A549 (cell line): ENCODE measurements around the gene MAZ. TPM values are rescaled to one million over a fixed set of nuclear protein-coding genes. Genes with fewer than 3 reads are reported as not detected.

Experiments
- ATAC-seq, 2 experiments: fragments of 200-7000 bp in 1 of 2; fragments of >200 bp in 1 of 2; cut with Nextera tagmentation in 1 of 2; cut with Tn5 transposase in 1 of 2; 3 replicates each; pipeline versions ENCODE4 v1.8.0 to v1.9.1; 2018 to 2020; ENCODE audit warnings: mild to moderate bottlenecking in 1 of 2, moderate library complexity in 1 of 2
- CTCF ChIA-PET: fragments of 300-600 bp; sonication (Branson Sonifier 250); formaldehyde crosslinking; extraction: SDS; loops from one replicate; lab custom pipeline; 2021; ENCODE audit warnings: antibody characterized with exemption, inconsistent platforms; lab: Yijun Ruan, JAX
- POLR2A ChIA-PET: fragments of 350-600 bp; formaldehyde crosslinking; extraction: SDS; loops from one replicate; lab custom pipeline; 2021; ENCODE audit warnings: antibody characterized with exemption, inconsistent platforms; lab: Yijun Ruan, JAX
- DNase-seq, 2 experiments: peaks; one replicate each; pipeline versions ENCODE4 v3.0.0 to v3.0.0-alpha.2; 2011 to 2016; ENCODE audit warnings: low read depth in 1 of 2, low spot score in 1 of 2
- FAIRE-seq: peaks from 2 replicates; lab custom pipeline; 2011; peaks lifted over from hg19 to GRCh38; lab: Jason Lieb, UNC
- H3K27ac ChIP-seq, 2 experiments: fragments of >200 bp; sonication (Bioruptor Twin); formaldehyde crosslinking; 3 replicates each; pipeline ENCODE4 v1.5.1; 2016 to 2017
- H3K4me1 ChIP-seq: fragments of >200 bp; sonication (Bioruptor Twin); formaldehyde crosslinking; 3 replicates; pipeline ENCODE4 v1.6.1; 2016
- H3K4me2 ChIP-seq: fragments of >200 bp; sonication (Bioruptor Twin); formaldehyde crosslinking; 3 replicates; pipeline ENCODE4 v1.6.1; 2016
- H3K4me3 ChIP-seq: fragments of >200 bp; sonication (Bioruptor Twin); formaldehyde crosslinking; 3 replicates; pipeline ENCODE4 v1.5.1; 2016
- H3K9me3 ChIP-seq: fragments of >200 bp; sonication (Bioruptor Twin); formaldehyde crosslinking; 3 replicates; pipeline ENCODE4 v1.6.1; 2016
- BCL3 ChIP-seq: fragments of >200 bp; sonication (Bioruptor Twin); formaldehyde crosslinking; IDR thresholded peaks from 3 replicates; pipeline ENCODE4 v1.6.1; 2016
- CBX2 ChIP-seq: fragments of 200-600 bp; sonication (generic); IDR thresholded peaks from 2 replicates; pipeline ENCODE4 v1.6.1; 2016; ENCODE audit warnings: low read depth, mild to moderate bottlenecking, borderline replicate concordance
- CHD4 ChIP-seq: fragments of 200-600 bp; sonication (generic); IDR thresholded peaks from 2 replicates; pipeline ENCODE4 v1.6.1; 2016; ENCODE audit warnings: antibody characterized with exemption, mild to moderate bottlenecking, borderline replicate concordance
- E2F6 ChIP-seq: IDR thresholded peaks from 2 replicates; pipeline ENCODE4 v1.6.1; 2012; ENCODE audit warnings: low read depth, borderline replicate concordance
- EP300 ChIP-seq, 2 experiments: fragments of >200 bp; sonication (Bioruptor Twin); formaldehyde crosslinking; IDR thresholded peaks; 2 replicates in 1 of 2; 3 replicates in 1 of 2; pipeline ENCODE4 v1.6.1; 2016 to 2017
- FOSB ChIP-seq: fragments of 250-450 bp; sonication (Bioruptor Pico); IDR thresholded peaks from 2 replicates; pipeline ENCODE4 v1.5.0; 2020; ENCODE audit warnings: mild to moderate bottlenecking, moderate library complexity
- HEYL ChIP-seq: fragments of 250-450 bp; sonication (Bioruptor Pico); IDR thresholded peaks from 2 replicates; pipeline ENCODE4 v1.8.0; 2021; ENCODE audit warnings: mild to moderate bottlenecking, moderate library complexity
- HMGXB4 ChIP-seq: fragments of 250-450 bp; sonication (Bioruptor Pico); IDR thresholded peaks from 2 replicates; pipeline ENCODE4 v1.5.0; 2021; ENCODE audit warnings: mild to moderate bottlenecking, moderate library complexity, borderline replicate concordance
- HOXB5 ChIP-seq: fragments of 250-450 bp; sonication (Bioruptor Pico); IDR thresholded peaks from 2 replicates; pipeline ENCODE4 v1.5.0; 2020; ENCODE audit warnings: mild to moderate bottlenecking, moderate library complexity
- JUN ChIP-seq, 2 experiments: fragments of >200 bp; sonication (Bioruptor Twin); formaldehyde crosslinking; IDR thresholded peaks; 2 replicates in 1 of 2; 3 replicates in 1 of 2; pipeline ENCODE4 v1.6.1; 2016 to 2017
- JUNB ChIP-seq: fragments of >200 bp; sonication (Bioruptor Twin); formaldehyde crosslinking; IDR thresholded peaks from 2 replicates; pipeline ENCODE4 v1.6.1; 2016
- KDM1A ChIP-seq: fragments of 200-600 bp; sonication (generic); IDR thresholded peaks from 2 replicates; pipeline ENCODE4 v1.6.1; 2016; ENCODE audit warnings: low read depth, mild to moderate bottlenecking
- KDM5A ChIP-seq: fragments of 200-600 bp; sonication (generic); IDR thresholded peaks from 2 replicates; pipeline ENCODE4 v1.6.1; 2016; ENCODE audit warnings: antibody characterized with exemption, mild to moderate bottlenecking
- MAX ChIP-seq: IDR thresholded peaks from 2 replicates; pipeline ENCODE4 v1.6.1; 2012
- MAZ ChIP-seq: fragments of 150-350 bp; IDR thresholded peaks from 2 replicates; pipeline ENCODE4 v1.6.1; 2014; ENCODE audit warnings: antibody characterized with exemption, low read depth, low read length, borderline replicate concordance
- PBX3 ChIP-seq: IDR thresholded peaks from 2 replicates; pipeline ENCODE4 v1.6.1; 2012
- PHF8 ChIP-seq: fragments of 200-600 bp; sonication (generic); IDR thresholded peaks from 2 replicates; pipeline ENCODE4 v1.6.1; 2016; ENCODE audit warnings: low read depth, mild to moderate bottlenecking, antibody characterized with exemption, moderate library complexity, borderline replicate concordance
- POLR2A ChIP-seq: IDR thresholded peaks from 2 replicates; pipeline ENCODE4 v1.6.1; 2012; ENCODE audit warnings: mild to moderate bottlenecking, low read length
- POLR2AphosphoS2 ChIP-seq: conservative IDR thresholded peaks from 2 replicates; pipeline ENCODE4 v1.6.1; 2012; ENCODE audit warnings: low read length, improper control_type of control experiment, inconsistent platforms
- RARB ChIP-seq: fragments of 250-450 bp; sonication (Bioruptor Pico); IDR thresholded peaks from 2 replicates; pipeline ENCODE4 v1.8.0; 2021; ENCODE audit warnings: mild to moderate bottlenecking, moderate library complexity
- RFX5 ChIP-seq: fragments of 450-650 bp; IDR thresholded peaks from 2 replicates; pipeline ENCODE4 v1.7.1; 2014; ENCODE audit warnings: antibody characterized with exemption, mild to moderate bottlenecking, moderate library complexity
- SMC3 ChIP-seq: fragments of >200 bp; sonication (Bioruptor Twin); formaldehyde crosslinking; IDR thresholded peaks from 3 replicates; pipeline ENCODE4 v1.6.1; 2018; ENCODE audit warnings: inconsistent platforms
- SREBF2 ChIP-seq: fragments of 450-650 bp; IDR thresholded peaks from 2 replicates; pipeline ENCODE4 v1.6.1; 2014; ENCODE audit warnings: mild to moderate bottlenecking, moderate library complexity
- TFCP2L1 ChIP-seq: fragments of 250-450 bp; sonication (Bioruptor Pico); IDR thresholded peaks from 2 replicates; pipeline ENCODE4 v1.5.0; 2021; ENCODE audit warnings: mild to moderate bottlenecking
- TP53 ChIP-seq: fragments of 250-450 bp; sonication (Bioruptor Pico); IDR thresholded peaks from 2 replicates; pipeline ENCODE4 v1.5.0; 2021; ENCODE audit warnings: mild to moderate bottlenecking, moderate library complexity
- USF2 ChIP-seq: fragments of 450-650 bp; IDR thresholded peaks from 2 replicates; pipeline ENCODE4 v1.6.1; 2014; ENCODE audit warnings: antibody characterized with exemption
- ZC3H11A ChIP-seq: fragments of 450-650 bp; IDR thresholded peaks from 2 replicates; pipeline ENCODE4 v1.6.1; 2014; ENCODE audit warnings: antibody characterized with exemption, mild to moderate bottlenecking
- WGBS: methylation state at CpG from one replicate; pipeline ENCODE4 v1.1.6; 2017; ENCODE audit errors: missing lambda C conversion rate; 5-methylcytosine and 5-hydroxymethylcytosine counted together
- polyA plus RNA-seq, 4 experiments: library from polyadenylated mRNA; depleted of rRNA in 3 of 4; stranded (reverse); fragments of >200 nt; fragmentation: RNase III in 1 of 4; extraction: RNeasy Plus Mini Kit Qiagen cat#74134 plus additional on column Dnase treatment in 1 of 4; gene quantifications; 2 replicates in 3 of 4; 3 replicates in 1 of 4; pipeline ENCODE4 v1.2.3, GENCODE V29; 2011 to 2017

Gene MAZ
- polyA plus RNA-seq, 2 of the 4 experiments (the other 2 are of a cell fraction), result 79.6 to 231 TPM

GRCh38 chr16:29809850-29810698 is 3.7 kb downstream of the MAZ start (continued):
- no peak for TF ChIP-seq PHF8
- no peak for TF ChIP-seq POLR2AphosphoS2
- TF ChIP-seq EP300 (IDR thresholded peaks at IDR 0.05), result no peak
- no peak for TF ChIP-seq CHD4
- TF ChIP-seq, all 56 proteins: peak for 0

GRCh38 chr16:29810699-29811169 is 4.4 kb downstream of the MAZ start:
- no peak for FAIRE-seq
- H3K9me3 ChIP-seq, result no peaks in the 10 kb centered on the region
- DNase-seq, result no peak
- POLR2A ChIA-PET, result interaction anchor here (0.6 kb wide), 1 partner anchor 106 kb away, joined by 3 read pairs; no protein-coding TSS in a partner anchor
- TF ChIP-seq CHD4 (no peak), ZC3H11A (no peak), HEYL (CRISPR knock-in tag) (no peak), JUNB (no peak), KDM1A (no peak), EP300 (IDR thresholded peaks at IDR 0.05) (no peak), CBX2 (no peak)
- H3K27ac ChIP-seq, result peak overlapping the region in 1 of 2 experiments; percentile 98; a peak in 4 of 6 replicates
- ATAC-seq, result no peak
- H3K4me3 ChIP-seq, result no peak overlapping the region
- 23% methylated on average over 9 of the region's 9 CpGs for WGBS
- CTCF ChIA-PET, result interaction anchor here (1.0 to 24.4 kb wide), 3 partner anchors 8 to 34 kb away, joined by 3 to 568 read pairs (median 3); partner anchors contain the start of gene MVP
- H3K4me1 ChIP-seq, result peaks cover 47% of the 10 kb centered on the region
- peak overlapping the region; percentile 94 for H3K4me2 ChIP-seq

- H3K4me1 ChIP-seq, result peaks cover 47% of the 10 kb centered on the region
- WGBS, result under 1% methylated on average over 27 of the region's 31 CpGs
- peak overlapping the region; percentile 56 to 98 for H3K27ac ChIP-seq
- no peaks in the 10 kb centered on the region for H3K9me3 ChIP-seq
- CTCF ChIA-PET, result interaction anchor here (0.6 to 24.4 kb wide), 4 partner anchors 9 to 210 kb away, joined by 3 to 568 read pairs (median 4); partner anchors contain the start of gene MVP
- H3K4me3 ChIP-seq, result peak overlapping the region; percentile 43
- ATAC-seq (peak; percentile 52 to 84), DNase-seq (peak; percentile 93 to 97), FAIRE-seq (peak; percentile 56)
- peak overlapping the region; percentile 94 for H3K4me2 ChIP-seq
- POLR2A ChIA-PET, result interaction anchor here (0.5 to 0.9 kb wide), 3 partner anchors 107 to 346 kb away, joined by 3 to 4 read pairs (median 3); partner anchors contain the start of gene TAOK2
- TF ChIP-seq HOXB5, result no peak
- no peak for TF ChIP-seq HMGXB4 (CRISPR knock-in tag)
- no peak for TF ChIP-seq HEYL (CRISPR knock-in tag)
- TF ChIP-seq JUN (IDR thresholded peaks at IDR 0.05), result peak; percentile 86 to 88
- TF ChIP-seq SREBF2, result no peak
- no peak for TF ChIP-seq RARB (CRISPR knock-in tag)
- TF ChIP-seq TP53 (CRISPR knock-in tag), result no peak
- TF ChIP-seq MAX, result peak; percentile 68
- no peak for TF ChIP-seq FOSB (CRISPR knock-in tag)
- peak; percentile 75; the same call in 1 of the 3 replicates for TF ChIP-seq BCL3
- TF ChIP-seq RFX5, result no peak
- TF ChIP-seq MAZ, result peak; percentile 72; the same call in 1 of the 2 replicates
- peak; percentile 38 for TF ChIP-seq POLR2A
- no peak for TF ChIP-seq SMC3
- peak; percentile 77; the same call in 1 of the 2 replicates for TF ChIP-seq TFCP2L1 (CRISPR knock-in tag)
- TF ChIP-seq EP300 (IDR thresholded peaks at IDR 0.05), result 0 out of 5 replicates have a peak, but pooled peaks of 1 of the 2 experiments have one; percentile 18
- TF ChIP-seq E2F6, result 0 out of 2 replicates have a peak, but pooled peaks have one; percentile 5
- TF ChIP-seq KDM5A, result no peak
- TF ChIP-seq PBX3, result peak; percentile 89
- no peak for TF ChIP-seq USF2
Measured at GRCh38 chr16:29811170-29811895, 5.0 kb downstream of the MAZ start.
